H9 (cell line): Measurements from ENCODE around the gene TMEM107. TPM values are rescaled to one million over a fixed set of nuclear protein-coding genes. Genes with fewer than 3 reads are reported as not detected.

Experiments used
- DNase-seq: peaks from one replicate; pipeline ENCODE4 v3.0.0-alpha.2; 2017
- H2AFZ ChIP-seq: one replicate; pipeline ENCODE4 v1.6.1; 2013; ENCODE audit warnings: mild to moderate bottlenecking, low read length, control low read depth, moderate library complexity
- H2AK5ac ChIP-seq: 2 replicates; pipeline ENCODE4 v1.6.1; 2013; ENCODE audit warnings: low read length, control low read depth, mixed read lengths; ENCODE audit not compliant: insufficient read length
- H2BK120ac ChIP-seq: one replicate; pipeline ENCODE4 v1.6.1; 2013; ENCODE audit warnings: low read depth, mild to moderate bottlenecking, low read length, control low read depth, inconsistent platforms; ENCODE audit not compliant: poor library complexity, severe bottlenecking
- H2BK12ac ChIP-seq: 2 replicates; pipeline ENCODE4 v1.6.1; 2013; ENCODE audit warnings: low read length, control low read depth, mixed read lengths, low read depth; ENCODE audit not compliant: insufficient read length
- H2BK15ac ChIP-seq: 2 replicates; pipeline ENCODE4 v1.6.1; 2013; ENCODE audit warnings: low read depth, low read length, control low read depth
- H2BK20ac ChIP-seq: one replicate; pipeline ENCODE4 v1.6.1; 2013; ENCODE audit warnings: low read depth, mild to moderate bottlenecking, low read length, control low read depth, inconsistent platforms; ENCODE audit not compliant: poor library complexity, severe bottlenecking
- H2BK5ac ChIP-seq: 2 replicates; pipeline ENCODE4 v1.6.1; 2013; ENCODE audit warnings: low read length, control low read depth, mixed read lengths; ENCODE audit not compliant: insufficient read length
- H3K14ac ChIP-seq: 2 replicates; pipeline ENCODE4 v1.6.1; 2013; ENCODE audit warnings: low read length, control low read depth; ENCODE audit not compliant: insufficient read depth
- H3K18ac ChIP-seq: 2 replicates; pipeline ENCODE4 v1.6.1; 2013; ENCODE audit warnings: low read depth, mild to moderate bottlenecking, mixed read lengths, low read length, control low read depth; ENCODE audit not compliant: insufficient read length
- H3K23ac ChIP-seq: 2 replicates; pipeline ENCODE4 v1.6.1; 2013; ENCODE audit warnings: low read length, control low read depth, mixed read lengths, low read depth; ENCODE audit not compliant: insufficient read length
- H3K23me2 ChIP-seq: 2 replicates; pipeline ENCODE4 v1.6.1; 2013; ENCODE audit warnings: low read depth, mild to moderate bottlenecking, mixed read lengths, low read length, control low read depth; ENCODE audit not compliant: insufficient read length, poor library complexity, severe bottlenecking
- H3K27ac ChIP-seq: 2 replicates; pipeline ENCODE4 v1.5.1; 2013; ENCODE audit warnings: low read length, control low read depth, mixed read lengths, low read depth; ENCODE audit not compliant: insufficient read length
- H3K27me3 ChIP-seq: 2 replicates; pipeline ENCODE4 v1.6.1; 2013; ENCODE audit warnings: low read length, control low read depth, inconsistent platforms; ENCODE audit not compliant: insufficient read depth
- H3K4ac ChIP-seq: 2 replicates; pipeline ENCODE4 v1.6.1; 2013; ENCODE audit warnings: low read depth, mild to moderate bottlenecking, control low read depth, inconsistent platforms, low read length, moderate library complexity
- H3K4me1 ChIP-seq: 2 replicates; pipeline ENCODE4 v1.6.1; 2013; ENCODE audit warnings: low read length, control low read depth, inconsistent platforms; ENCODE audit not compliant: insufficient read depth
- H3K4me2 ChIP-seq: 2 replicates; pipeline ENCODE4 v1.6.1; 2013; ENCODE audit warnings: low read length, control low read depth, mixed read lengths; ENCODE audit not compliant: insufficient read length, insufficient read depth
- H3K56ac ChIP-seq: 2 replicates; pipeline ENCODE4 v1.6.1; 2013; ENCODE audit warnings: low read depth, mild to moderate bottlenecking, mixed read lengths, low read length, control low read depth; ENCODE audit not compliant: insufficient read length
- H3K79me1 ChIP-seq: 2 replicates; pipeline ENCODE4 v1.6.1; 2013; ENCODE audit warnings: low read depth, mild to moderate bottlenecking, moderate library complexity, low read length, control low read depth, inconsistent platforms; ENCODE audit not compliant: insufficient read depth, poor library complexity, severe bottlenecking
- H3K79me2 ChIP-seq: 2 replicates; pipeline ENCODE4 v1.6.1; 2013; ENCODE audit warnings: low read length, control low read depth, inconsistent platforms; ENCODE audit not compliant: insufficient read depth
- H3K9ac ChIP-seq: 2 replicates; pipeline ENCODE4 v1.6.1; 2013; ENCODE audit warnings: low read length, control low read depth, mixed read lengths; ENCODE audit not compliant: insufficient read length; ENCODE audit errors: extremely low read depth
- H3K9me3 ChIP-seq: one replicate; pipeline ENCODE4 v1.6.1; 2013; ENCODE audit warnings: low read depth, low read length, inconsistent platforms; ENCODE audit not compliant: control insufficient read depth
- H3T11ph ChIP-seq: one replicate; pipeline ENCODE4 v1.6.1; 2013; ENCODE audit warnings: mild to moderate bottlenecking, low read length, control low read depth, inconsistent platforms
- H4K20me1 ChIP-seq: one replicate; pipeline ENCODE4 v1.6.1; 2013; ENCODE audit not compliant: control insufficient read depth, insufficient read length, insufficient read depth
- H4K5ac ChIP-seq: 2 replicates; pipeline ENCODE4 v1.6.1; 2013; ENCODE audit warnings: low read depth, mild to moderate bottlenecking, mixed read lengths, low read length, control low read depth; ENCODE audit not compliant: insufficient read length
- H4K8ac ChIP-seq: replicated peaks from 2 replicates; pipeline ENCODE4 v1.6.1; 2013; ENCODE audit warnings: low read length, control low read depth, mixed read lengths, low read depth; ENCODE audit not compliant: insufficient read length
- H4K91ac ChIP-seq: 2 replicates; pipeline ENCODE4 v1.6.1; 2013; ENCODE audit warnings: low read depth, mild to moderate bottlenecking, moderate library complexity, mixed read lengths, low read length, control low read depth; ENCODE audit not compliant: insufficient read length
- H3K27ac Mint-ChIP-seq, 3 experiments: 2 replicates in 2 of 3; 3 replicates in 1 of 3; pipeline ENCODE4 v1.8.0; 2020 to 2021; ENCODE audit warnings: mixed read lengths in 3 of 3, mild to moderate bottlenecking in 1 of 3, moderate library complexity in 1 of 3
- H3K27me3 Mint-ChIP-seq: 2 replicates; pipeline ENCODE4 v1.8.0; 2021; ENCODE audit warnings: low read depth, mild to moderate bottlenecking, moderate library complexity, mixed read lengths
- H3K36me3 Mint-ChIP-seq, 3 experiments: 2 replicates in 2 of 3; 3 replicates in 1 of 3; pipeline ENCODE4 v1.8.0; 2020 to 2021; ENCODE audit warnings: low read depth in 3 of 3, mixed read lengths in 3 of 3; ENCODE audit not compliant: insufficient read depth in 1 of 3
- H3K4me1 Mint-ChIP-seq, 2 experiments: 2 replicates each; pipeline ENCODE4 v1.8.0; 2020; ENCODE audit warnings: mixed read lengths in 2 of 2
- H3K4me3 Mint-ChIP-seq, 2 experiments: 2 replicates in 1 of 2; 3 replicates in 1 of 2; pipeline ENCODE4 v1.8.0; 2020 to 2021; ENCODE audit warnings: mild to moderate bottlenecking in 2 of 2, mixed read lengths in 2 of 2, moderate library complexity in 1 of 2
- H3K9me3 Mint-ChIP-seq, 2 experiments: 2 replicates in 1 of 2; 3 replicates in 1 of 2; pipeline ENCODE4 v1.8.0; 2020; ENCODE audit warnings: mild to moderate bottlenecking in 2 of 2, mixed read lengths in 2 of 2, moderate library complexity in 1 of 2
- WGBS: extraction: QIAGEN DNeasy Blood & Tissue Kit; methylation state at CpG from one replicate; pipeline ENCODE4 v1.1.7; 2013; ENCODE audit warnings: missing lambda C conversion rate, low lambda C conversion rate, mixed read lengths; ENCODE audit not compliant: insufficient read length; ENCODE audit errors: extremely low coverage; 5-methylcytosine and 5-hydroxymethylcytosine counted together
- total RNA-seq: library from RNA; stranded (reverse); gene quantifications from 2 replicates; pipeline ENCODE4 v1.2.1, GENCODE V29; 2021
- TF ChIP-seq, protein P1 (sequence below): fragments of 200-600 bp; sonication (generic); conservative IDR thresholded peaks from 3 replicates; pipeline ENCODE4 v1.8.0; 2021; ENCODE audit warnings: antibody characterized with exemption, mild to moderate bottlenecking

Gene TMEM107
- total RNA-seq, 1 experiment from 2014 or later: 12.7 TPM

DNA sequence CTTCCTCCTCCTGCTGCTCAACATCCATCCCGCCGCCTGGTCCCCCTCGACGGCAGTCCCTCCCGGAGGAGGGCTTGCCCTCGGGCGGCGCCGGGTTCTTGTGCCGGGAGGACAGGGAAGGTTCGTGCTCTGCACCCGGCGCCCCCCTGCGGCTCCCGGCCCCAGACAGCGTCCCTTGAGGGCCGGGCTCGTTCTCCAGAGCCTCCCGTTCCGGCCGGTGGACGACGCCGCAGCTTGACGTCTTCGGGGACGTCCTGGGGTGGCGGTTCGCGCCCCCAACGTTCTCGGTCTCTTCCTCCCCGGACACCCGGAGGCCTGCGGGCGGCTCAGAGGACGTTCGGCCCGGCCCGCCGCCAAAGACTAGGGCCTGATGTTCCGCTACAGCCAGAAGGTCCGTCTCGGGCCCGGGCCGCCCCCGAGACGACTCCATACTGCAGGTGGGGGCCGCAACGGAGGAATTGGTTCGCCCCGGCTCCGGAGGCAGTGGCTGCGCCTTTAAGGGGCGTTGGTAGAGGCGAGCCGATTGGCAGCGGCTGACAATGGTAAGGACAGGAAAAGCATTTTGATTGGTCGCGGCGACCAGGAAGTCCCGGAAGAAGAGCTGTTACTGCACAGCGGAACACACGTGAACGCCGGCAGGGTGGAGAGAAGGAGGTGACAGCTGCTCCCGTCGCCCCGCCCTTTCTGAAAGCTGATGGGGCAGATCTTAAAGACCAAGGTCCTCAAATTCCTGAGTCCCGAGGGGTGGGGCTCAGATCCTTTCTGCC lies 13.7 kb upstream of the TMEM107 start, which contains the start of gene BORCS6:
Gene BORCS6 (minus strand): TSS at position 470 of the 767 bp plus-strand sequence. CDS start 40 bp downstream, at position 430.
- H3K4me2 ChIP-seq: peak within 1 kb of the TSS; percentile 99
- H3K27me3 ChIP-seq: peaks cover 2% of the 10 kb centered on the region; the same call in 1 of the 2 replicates
- no peak within 1 kb of the TSS for H2BK5ac ChIP-seq
- Mint-ChIP-seq H3K27ac (peak within 1 kb of the TSS in 2 of 3 experiments; percentile 1 to 75; a peak in 4 of 7 replicates), H3K4me1 (peaks cover 8% of the 10 kb centered on the region in 2 experiments), H3K27me3 (peaks cover 8% of the 10 kb centered on the region), H3K9me3 (no peaks in the 10 kb centered on the region), H3K36me3 (no peaks in the 10 kb centered on the region), H3K4me3 (no peak within 1 kb of the TSS; a peak in 1 of 5 replicates)
- no peak within 1 kb of the TSS for H3K27ac ChIP-seq
- peak within 1 kb of the TSS; percentile 60 for H3K9ac ChIP-seq
- no peaks in the 10 kb centered on the region for H3K79me2 ChIP-seq
- H3K4ac ChIP-seq: no peak within 1 kb of the TSS
- no peaks in the 10 kb centered on the region for H3K79me1 ChIP-seq
- H2BK12ac ChIP-seq: no peak within 1 kb of the TSS
- H2BK15ac ChIP-seq: no peak within 1 kb of the TSS
- no peak within 1 kb of the TSS for H3K18ac ChIP-seq
- peak; percentile 100 for DNase-seq
- no peak within 1 kb of the TSS for H4K8ac ChIP-seq
- no peak within 1 kb of the TSS for H3K56ac ChIP-seq
- TF ChIP-seq, protein P1, sequence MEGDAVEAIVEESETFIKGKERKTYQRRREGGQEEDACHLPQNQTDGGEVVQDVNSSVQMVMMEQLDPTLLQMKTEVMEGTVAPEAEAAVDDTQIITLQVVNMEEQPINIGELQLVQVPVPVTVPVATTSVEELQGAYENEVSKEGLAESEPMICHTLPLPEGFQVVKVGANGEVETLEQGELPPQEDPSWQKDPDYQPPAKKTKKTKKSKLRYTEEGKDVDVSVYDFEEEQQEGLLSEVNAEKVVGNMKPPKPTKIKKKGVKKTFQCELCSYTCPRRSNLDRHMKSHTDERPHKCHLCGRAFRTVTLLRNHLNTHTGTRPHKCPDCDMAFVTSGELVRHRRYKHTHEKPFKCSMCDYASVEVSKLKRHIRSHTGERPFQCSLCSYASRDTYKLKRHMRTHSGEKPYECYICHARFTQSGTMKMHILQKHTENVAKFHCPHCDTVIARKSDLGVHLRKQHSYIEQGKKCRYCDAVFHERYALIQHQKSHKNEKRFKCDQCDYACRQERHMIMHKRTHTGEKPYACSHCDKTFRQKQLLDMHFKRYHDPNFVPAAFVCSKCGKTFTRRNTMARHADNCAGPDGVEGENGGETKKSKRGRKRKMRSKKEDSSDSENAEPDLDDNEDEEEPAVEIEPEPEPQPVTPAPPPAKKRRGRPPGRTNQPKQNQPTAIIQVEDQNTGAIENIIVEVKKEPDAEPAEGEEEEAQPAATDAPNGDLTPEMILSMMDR: no peak
- no peak within 1 kb of the TSS for H3T11ph ChIP-seq
- WGBS: no CpG with 5 or more reads among the region's 70 CpGs
- H3K9me3 ChIP-seq: no peaks in the 10 kb centered on the region
- H3K23me2 ChIP-seq: peaks cover 17% of the 10 kb centered on the region
- no peak within 1 kb of the TSS for H2BK120ac ChIP-seq
- peaks cover 9% of the 10 kb centered on the region; the same call in 1 of the 2 replicates for H3K4me1 ChIP-seq
- H4K20me1 ChIP-seq: peaks cover 3% of the 10 kb centered on the region
- H2AFZ ChIP-seq: no peak within 1 kb of the TSS
- H2AK5ac ChIP-seq: no peak within 1 kb of the TSS
- H3K23ac ChIP-seq: no peak within 1 kb of the TSS
- H2BK20ac ChIP-seq: no peak within 1 kb of the TSS
- H4K5ac ChIP-seq: no peak within 1 kb of the TSS
- H4K91ac ChIP-seq: no peak within 1 kb of the TSS
- no peak within 1 kb of the TSS; the same call in 1 of the 2 replicates for H3K14ac ChIP-seq
